ACC112 (cell line): Measurements from ENCODE around the gene NME4.

Experiments used
- H2AFZ ChIP-seq: fragments of 200-600 bp; sonication (generic); one replicate; pipeline ENCODE4 v1.6.0; 2017; ENCODE audit warnings: antibody characterized with exemption, low read length; ENCODE audit not compliant: unreplicated experiment
- H3K27ac ChIP-seq: fragments of 200-600 bp; sonication (generic); 2 replicates; pipeline ENCODE4 v1.5.1; 2014; ENCODE audit warnings: low read depth, mild to moderate bottlenecking, antibody characterized with exemption, low read length, moderate library complexity
- H3K27me3 ChIP-seq: fragments of 200-600 bp; sonication (generic); 2 replicates; pipeline ENCODE4 v1.6.1; 2014; ENCODE audit warnings: mild to moderate bottlenecking, antibody characterized with exemption, low read length, moderate library complexity, mixed read lengths; ENCODE audit not compliant: insufficient read depth
- H3K36me3 ChIP-seq: fragments of 200-600 bp; sonication (generic); 2 replicates; pipeline ENCODE4 v1.6.1; 2016; ENCODE audit warnings: mild to moderate bottlenecking, antibody characterized with exemption, low read length, moderate library complexity, mixed read lengths; ENCODE audit not compliant: insufficient read depth
- H3K4me1 ChIP-seq: fragments of 200-600 bp; sonication (generic); one replicate; pipeline ENCODE4 v1.6.1; 2016; ENCODE audit warnings: low read length, mixed read lengths; ENCODE audit not compliant: insufficient read depth, unreplicated experiment, control insufficient read depth
- H3K4me3 ChIP-seq: fragments of 200-600 bp; sonication (generic); 2 replicates; pipeline ENCODE4 v1.5.1; 2014; ENCODE audit warnings: mild to moderate bottlenecking, low read depth, low read length
- H3K79me2 ChIP-seq: fragments of 200-600 bp; sonication (generic); one replicate; pipeline ENCODE4 v1.6.0; 2016; ENCODE audit warnings: low read length; ENCODE audit not compliant: control insufficient read depth, unreplicated experiment, insufficient read depth

NME4 gene

GRCh38 chr16:371515-372301 lies 25.3 kb upstream of the NME4 start:
- no peak overlapping the region for H3K4me3 ChIP-seq
- H2AFZ ChIP-seq = no peak overlapping the region
- H3K36me3 ChIP-seq = no peaks in the 10 kb centered on the region; the same call in 1 of the 2 replicates
- no peaks in the 10 kb centered on the region for H3K27me3 ChIP-seq
- peaks cover 3% of the 10 kb centered on the region for H3K4me1 ChIP-seq
- H3K79me2 ChIP-seq = no peaks in the 10 kb centered on the region
- H3K27ac ChIP-seq = no peak overlapping the region

- H3K4me1 ChIP-seq = peaks cover 3% of the 10 kb centered on the region
- no peak overlapping the region for H3K4me3 ChIP-seq
- H3K27me3 ChIP-seq = no peaks in the 10 kb centered on the region
- no peak overlapping the region for H3K27ac ChIP-seq
- H3K79me2 ChIP-seq = no peaks in the 10 kb centered on the region
- no peaks in the 10 kb centered on the region; the same call in 1 of the 2 replicates for H3K36me3 ChIP-seq
- no peak overlapping the region for H2AFZ ChIP-seq
These were observed 24.6 kb upstream of the NME4 start for GRCh38 chr16:372302-372983.

GRCh38 chr16:373020-373598 lies 23.9 kb upstream of the NME4 start:
- Histone ChIP-seq H3K36me3 (no peaks in the 10 kb centered on the region; the same call in 1 of the 2 replicates), H3K4me1 (peaks cover 3% of the 10 kb centered on the region), H3K79me2 (no peaks in the 10 kb centered on the region), H3K27ac (no peak overlapping the region), H3K4me3 (no peak overlapping the region), H3K27me3 (no peaks in the 10 kb centered on the region), H2AFZ (no peak overlapping the region)

GRCh38 chr16:373848-374615 lies 23.0 kb upstream of the NME4 start:
- peaks cover 3% of the 10 kb centered on the region for H3K4me1 ChIP-seq
- no peak overlapping the region for H2AFZ ChIP-seq
- no peak overlapping the region for H3K4me3 ChIP-seq
- H3K27ac ChIP-seq = no peak overlapping the region
- no peaks in the 10 kb centered on the region; the same call in 1 of the 2 replicates for H3K36me3 ChIP-seq
- H3K79me2 ChIP-seq = no peaks in the 10 kb centered on the region
- H3K27me3 ChIP-seq = no peaks in the 10 kb centered on the region

GRCh38 chr16:374616-374926 lies 22.4 kb upstream of the NME4 start:
- no peaks in the 10 kb centered on the region for H3K27me3 ChIP-seq
- no peak overlapping the region for H3K4me3 ChIP-seq
- no peak overlapping the region for H3K27ac ChIP-seq
- no peaks in the 10 kb centered on the region; the same call in 1 of the 2 replicates for H3K36me3 ChIP-seq
- peaks cover 3% of the 10 kb centered on the region for H3K4me1 ChIP-seq
- no peak overlapping the region for H2AFZ ChIP-seq
- peaks cover under 1% of the 10 kb centered on the region for H3K79me2 ChIP-seq

- Histone ChIP-seq H3K27ac (no peak overlapping the region), H2AFZ (no peak overlapping the region), H3K4me1 (peaks cover 3% of the 10 kb centered on the region), H3K36me3 (no peaks in the 10 kb centered on the region; the same call in 1 of the 2 replicates), H3K79me2 (peaks cover 7% of the 10 kb centered on the region), H3K4me3 (no peak overlapping the region), H3K27me3 (no peaks in the 10 kb centered on the region)
These were observed 21.8 kb upstream of the NME4 start for GRCh38 chr16:375212-375611.

GRCh38 chr16:375927-376816 lies 20.8 kb upstream of the NME4 start:
- H3K4me3 ChIP-seq = no peak overlapping the region
- H2AFZ ChIP-seq = no peak overlapping the region
- H3K36me3 ChIP-seq = no peaks in the 10 kb centered on the region; the same call in 1 of the 2 replicates
- H3K27me3 ChIP-seq = no peaks in the 10 kb centered on the region
- peaks cover 12% of the 10 kb centered on the region for H3K79me2 ChIP-seq
- no peaks in the 10 kb centered on the region for H3K4me1 ChIP-seq
- no peak overlapping the region for H3K27ac ChIP-seq

GRCh38 chr16:376817-377418 lies 20.1 kb upstream of the NME4 start:
- Histone ChIP-seq H3K27me3 (no peaks in the 10 kb centered on the region), H3K36me3 (no peaks in the 10 kb centered on the region; the same call in 1 of the 2 replicates), H3K79me2 (peaks cover 16% of the 10 kb centered on the region), H3K4me1 (no peaks in the 10 kb centered on the region), H3K27ac (no peak overlapping the region), H2AFZ (no peak overlapping the region), H3K4me3 (no peak overlapping the region)

GRCh38 chr16:377419-377951 lies 19.5 kb upstream of the NME4 start:
- Histone ChIP-seq H2AFZ (no peak overlapping the region), H3K4me3 (no peak overlapping the region), H3K4me1 (no peaks in the 10 kb centered on the region), H3K36me3 (no peaks in the 10 kb centered on the region), H3K79me2 (peaks cover 16% of the 10 kb centered on the region), H3K27ac (no peak overlapping the region), H3K27me3 (no peaks in the 10 kb centered on the region)
